Caco-2 (cell line): Measurements from ENCODE around the gene SEC24C. TPM values are rescaled to one million over a fixed set of nuclear protein-coding genes. Genes with fewer than 3 reads are reported as not detected.

ENCODE experiments used
- BruUV-seq: library from RNA; stranded (reverse); fragments of 400-500 nt; replicated peaks from 2 replicates; lab custom pipeline; 2021; lab: Mats Ljungman, UMichigan
- CTCF ChIA-PET: fragments of 300-600 bp; sonication (Branson Sonifier 250); formaldehyde crosslinking; loops from one replicate; lab custom pipeline; 2022; ENCODE audit warnings: antibody characterized with exemption; lab: Charles Lee
- POLR2A ChIA-PET: fragments of 300-600 bp; sonication (Branson Sonifier 250); formaldehyde crosslinking; loops from one replicate; lab custom pipeline; 2022; ENCODE audit warnings: antibody characterized with exemption; lab: Charles Lee
- DNase-seq, 2 experiments: peaks; one replicate each; pipeline versions ENCODE4 v3.0.0 to v3.0.0-alpha.2; 2020 to 2022
- H3K27me3 ChIP-seq: replicated peaks from 2 replicates; pipeline ENCODE4 v1.6.0; 2011; ENCODE audit warnings: low read length; ENCODE audit not compliant: control insufficient read depth, insufficient read depth
- H3K36me3 ChIP-seq: 2 replicates; pipeline ENCODE4 v1.5.1; 2011; ENCODE audit warnings: low read length; ENCODE audit not compliant: control insufficient read depth, insufficient read depth
- H3K4me1 ChIP-seq: fragments of 250-450 bp; sonication (Bioruptor Pico); 2 replicates; pipeline ENCODE4 v1.5.1; 2020; ENCODE audit warnings: mild to moderate bottlenecking
- H3K4me3 ChIP-seq: 2 replicates; pipeline ENCODE4 v1.5.1; 2011; ENCODE audit warnings: low read depth, mild to moderate bottlenecking, control low read depth, low read length
- H3K9me3 ChIP-seq: fragments of 250-450 bp; sonication (Bioruptor Pico); 2 replicates; pipeline ENCODE4 v1.5.1; 2020; ENCODE audit warnings: mild to moderate bottlenecking, moderate library complexity
- H3K27ac Mint-ChIP-seq: one replicate; pipeline ENCODE4 v1.8.0; 2022; ENCODE audit warnings: mixed read lengths; ENCODE audit not compliant: unreplicated experiment
- H3K27me3 Mint-ChIP-seq: one replicate; pipeline ENCODE4 v1.8.0; 2022; ENCODE audit warnings: mixed read lengths; ENCODE audit not compliant: insufficient read depth, unreplicated experiment
- H3K36me3 Mint-ChIP-seq: one replicate; pipeline ENCODE4 v1.8.0; 2022; ENCODE audit warnings: mild to moderate bottlenecking, mixed read lengths; ENCODE audit not compliant: insufficient read depth, unreplicated experiment
- H3K4me1 Mint-ChIP-seq: one replicate; pipeline ENCODE4 v1.8.0; 2022; ENCODE audit warnings: low read depth, mixed read lengths; ENCODE audit not compliant: unreplicated experiment
- H3K4me3 Mint-ChIP-seq: one replicate; pipeline ENCODE4 v1.8.0; 2022; ENCODE audit warnings: mild to moderate bottlenecking, moderate library complexity, mixed read lengths; ENCODE audit not compliant: unreplicated experiment
- H3K9me3 Mint-ChIP-seq: one replicate; pipeline ENCODE4 v1.8.0; 2022; ENCODE audit warnings: mixed read lengths; ENCODE audit not compliant: unreplicated experiment
- intact Hi-C: fragments of 100-400 bp; cut with micrococcal nuclease; formaldehyde crosslinking; loops from one replicate; pipeline ENCODE4 v1.10.0; 2022; ENCODE audit not compliant: unreplicated experiment
- total RNA-seq: library from RNA; stranded (reverse); gene quantifications from 2 replicates; pipeline ENCODE4 v1.2.3, GENCODE V29; 2022
- TF ChIP-seq, protein P1 (sequence below), 2 experiments: fragments of 200-600 bp in 1 of 2; IDR thresholded peaks; 1 replicate in 1 of 2; 2 replicates in 1 of 2; pipeline versions ENCODE4 v1.5.1 to v1.8.0; 2011 to 2022; ENCODE audit warnings: antibody characterized with exemption in 1 of 2, control low read depth in 1 of 2, inconsistent platforms in 1 of 2, low read depth in 1 of 2, low read length in 1 of 2, mild to moderate bottlenecking in 1 of 2, moderate library complexity in 1 of 2; ENCODE audit not compliant: insufficient read depth in 1 of 2, severe bottlenecking in 1 of 2, unreplicated experiment in 1 of 2

Gene SEC24C
- total RNA-seq, 1 experiment from 2014 or later, result 91.2 TPM

- Mint-ChIP-seq H3K27ac (no peak overlapping the region), H3K4me3 (no peak overlapping the region), H3K4me1 (no peaks in the 10 kb centered on the region), H3K36me3 (peaks cover 78% of the 10 kb centered on the region), H3K27me3 (no peaks in the 10 kb centered on the region), H3K9me3 (no peaks in the 10 kb centered on the region)
- TF ChIP-seq, protein P1, sequence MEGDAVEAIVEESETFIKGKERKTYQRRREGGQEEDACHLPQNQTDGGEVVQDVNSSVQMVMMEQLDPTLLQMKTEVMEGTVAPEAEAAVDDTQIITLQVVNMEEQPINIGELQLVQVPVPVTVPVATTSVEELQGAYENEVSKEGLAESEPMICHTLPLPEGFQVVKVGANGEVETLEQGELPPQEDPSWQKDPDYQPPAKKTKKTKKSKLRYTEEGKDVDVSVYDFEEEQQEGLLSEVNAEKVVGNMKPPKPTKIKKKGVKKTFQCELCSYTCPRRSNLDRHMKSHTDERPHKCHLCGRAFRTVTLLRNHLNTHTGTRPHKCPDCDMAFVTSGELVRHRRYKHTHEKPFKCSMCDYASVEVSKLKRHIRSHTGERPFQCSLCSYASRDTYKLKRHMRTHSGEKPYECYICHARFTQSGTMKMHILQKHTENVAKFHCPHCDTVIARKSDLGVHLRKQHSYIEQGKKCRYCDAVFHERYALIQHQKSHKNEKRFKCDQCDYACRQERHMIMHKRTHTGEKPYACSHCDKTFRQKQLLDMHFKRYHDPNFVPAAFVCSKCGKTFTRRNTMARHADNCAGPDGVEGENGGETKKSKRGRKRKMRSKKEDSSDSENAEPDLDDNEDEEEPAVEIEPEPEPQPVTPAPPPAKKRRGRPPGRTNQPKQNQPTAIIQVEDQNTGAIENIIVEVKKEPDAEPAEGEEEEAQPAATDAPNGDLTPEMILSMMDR (IDR thresholded peaks at IDR 0.05; ENCODE audit: insufficient read depth in 1 of 2, low read depth in 1 of 2, low read length in 1 of 2, severe bottlenecking in 1 of 2, unreplicated experiment in 1 of 2), result no peak
- ChIA-PET POLR2A (no interaction called here), CTCF (interaction anchor here (0.6 to 1.0 kb wide), 3 partner anchors 91 to 145 kb away, joined by 3 read pairs; partner anchors contain the start of gene PLAU)
- BruUV-seq, result no TSS peak
- H3K36me3 ChIP-seq, result peaks cover 5% of the 10 kb centered on the region
- H3K27me3 ChIP-seq, result no peaks in the 10 kb centered on the region
- no peaks in the 10 kb centered on the region for H3K4me1 ChIP-seq
- no peak overlapping the region for H3K4me3 ChIP-seq
- DNase-seq, result no peak
- intact Hi-C loops, result no loop called here
- H3K9me3 ChIP-seq, result no peaks in the 10 kb centered on the region
Observed at GRCh38 chr10:73819513-73820093, 75.4 kb downstream of the SEC24C start.

Other genes with a start within 250 kb of the SEC24C start
- gene PPP3CB, start 248.3 kb upstream of the SEC24C start, total RNA-seq, result 41.5 and 44.5 TPM in 2 replicates
- 43.5 and 45.8 TPM in 2 replicates for gene USP54, start 153.0 kb upstream of the SEC24C start, total RNA-seq
- 0.35 and 0.52 TPM in 2 replicates for gene MYOZ1, start 102.9 kb upstream of the SEC24C start, total RNA-seq
- 0.12 and 0.16 TPM in 2 replicates for gene SYNPO2L, start 88.3 kb upstream of the SEC24C start, total RNA-seq
- 14.3 and 16.7 TPM in 2 replicates for gene AGAP5, start 46.3 kb upstream of the SEC24C start, total RNA-seq
- gene CHCHD1, start 37.7 kb downstream of the SEC24C start, total RNA-seq, result 42.0 and 44.1 TPM in 2 replicates
- 93.2 and 103 TPM in 2 replicates for gene ZSWIM8, start 41.2 kb downstream of the SEC24C start, total RNA-seq
- gene NDST2, start 67.2 kb downstream of the SEC24C start, total RNA-seq, result 16.8 and 18.6 TPM in 2 replicates
- 78.0 and 78.8 TPM in 2 replicates for gene CAMK2G, start 130.2 kb downstream of the SEC24C start, total RNA-seq
- 1.2 and 1.8 TPM in 2 replicates for gene PLAU, start 166.8 kb downstream of the SEC24C start, total RNA-seq